ENCODE data around the gene DDX43.
"Not testable (repeated sequence)": the region's sequence is repeated elsewhere in the genome, so short reads cannot be mapped to it uniquely, and the experiment has no call there.

DDX43 gene

GRCh38 chr6:73391675-73392074 is 3.0 kb upstream of the DDX43 start:
- H3K36me3 ChIP-seq (ENCODE audit: insufficient read depth, low read length): no peaks in the 10 kb centered on the region
- no peaks in the 10 kb centered on the region for H3K79me2 ChIP-seq (ENCODE audit: insufficient read depth, low read length)
- H3K4me3 ChIP-seq (ENCODE audit: low read length, poor library complexity, severe bottlenecking): no peak overlapping the region
- H3K9me3 ChIP-seq (ENCODE audit: insufficient read depth, low read depth, low read length): no peaks in the 10 kb centered on the region
- no peaks in the 10 kb centered on the region for H3K4me1 ChIP-seq (ENCODE audit: insufficient read depth, low read length, poor library complexity, severe bottlenecking)
- no peak overlapping the region for H3K9ac ChIP-seq (ENCODE audit: low read depth, low read length, poor library complexity, severe bottlenecking)
- H3K9me2 ChIP-seq (replicated peaks; ENCODE audit: low read depth, low read length): no peaks in the 10 kb centered on the region
- H2AFZ ChIP-seq (ENCODE audit: low read length): no peak overlapping the region
- no peak for TF ChIP-seq EZH2phosphoT487 (IDR thresholded peaks at IDR 0.05; ENCODE audit: borderline replicate concordance)
- no peak for TF ChIP-seq CTCF (conservative IDR thresholded peaks at IDR 0.05; ENCODE audit: low read length)
- no peaks in the 10 kb centered on the region for H3F3A ChIP-seq (ENCODE audit: low read depth)
- no peaks in the 10 kb centered on the region for H4K20me1 ChIP-seq (ENCODE audit: insufficient read depth, low read length, poor library complexity, severe bottlenecking)
- no peaks in the 10 kb centered on the region for H3K27me3 ChIP-seq (ENCODE audit: insufficient read depth, low read length, poor library complexity, severe bottlenecking)
- no peak overlapping the region for H3K4me2 ChIP-seq (ENCODE audit: low read depth, low read length, poor library complexity, severe bottlenecking)

- H3K9me2 ChIP-seq (replicated peaks; ENCODE audit: low read depth, low read length); H3K27me3 ChIP-seq (ENCODE audit: insufficient read depth, low read length, poor library complexity, severe bottlenecking); H3K79me2 ChIP-seq (ENCODE audit: insufficient read depth, low read length); H3K4me2 ChIP-seq (ENCODE audit: low read depth, low read length, poor library complexity, severe bottlenecking); H4K20me1 ChIP-seq (ENCODE audit: insufficient read depth, low read length, poor library complexity, severe bottlenecking); H3K4me1 ChIP-seq (ENCODE audit: insufficient read depth, low read length, poor library complexity, severe bottlenecking); H3K9me3 ChIP-seq (ENCODE audit: insufficient read depth, low read depth, low read length); H3K36me3 ChIP-seq (ENCODE audit: insufficient read depth, low read length); H3K4me3 ChIP-seq (ENCODE audit: low read length, poor library complexity, severe bottlenecking); H2AFZ ChIP-seq (ENCODE audit: low read length); H3K9ac ChIP-seq (ENCODE audit: low read depth, low read length, poor library complexity, severe bottlenecking); H3F3A ChIP-seq (ENCODE audit: low read depth): not testable (repeated sequence)
These were observed 2.4 kb upstream of the DDX43 start for GRCh38 chr6:73392188-73392587.

DNA sequence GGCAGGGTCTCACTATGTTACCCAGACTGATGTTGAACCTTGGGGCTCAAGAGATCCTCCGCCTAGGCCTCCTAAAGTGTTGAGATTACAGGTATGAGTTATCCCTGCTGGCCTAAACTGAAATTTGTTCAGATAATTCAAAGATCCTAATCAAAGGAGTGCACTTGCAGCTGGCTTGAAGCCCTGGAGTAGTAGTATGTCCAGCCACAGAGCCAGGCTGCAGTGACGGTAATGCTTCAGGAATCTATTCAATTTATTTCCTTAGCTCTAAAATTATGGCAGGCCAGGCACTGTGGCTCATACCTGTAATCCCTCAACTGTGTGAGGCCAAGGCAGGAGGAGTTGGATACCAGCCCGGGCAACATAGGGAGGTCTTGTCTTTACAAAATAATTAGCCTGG is 1.4 kb upstream of the DDX43 start:
- H2AFZ ChIP-seq (ENCODE audit: low read length): no peak overlapping the region
- no peaks in the 10 kb centered on the region for H3K79me2 ChIP-seq (ENCODE audit: insufficient read depth, low read length)
- H3K4me1 ChIP-seq (ENCODE audit: insufficient read depth, low read length, poor library complexity, severe bottlenecking): no peaks in the 10 kb centered on the region
- no peak for TF ChIP-seq CTCF (conservative IDR thresholded peaks at IDR 0.05; ENCODE audit: low read length)
- H3K36me3 ChIP-seq (ENCODE audit: insufficient read depth, low read length): no peaks in the 10 kb centered on the region
- no peaks in the 10 kb centered on the region for H4K20me1 ChIP-seq (ENCODE audit: insufficient read depth, low read length, poor library complexity, severe bottlenecking)
- no peaks in the 10 kb centered on the region for H3F3A ChIP-seq (ENCODE audit: low read depth)
- H3K4me2 ChIP-seq (ENCODE audit: low read depth, low read length, poor library complexity, severe bottlenecking): no peak overlapping the region
- H3K9ac ChIP-seq (ENCODE audit: low read depth, low read length, poor library complexity, severe bottlenecking): no peak overlapping the region
- H3K4me3 ChIP-seq (ENCODE audit: low read length, poor library complexity, severe bottlenecking): no peak overlapping the region
- no peaks in the 10 kb centered on the region for H3K9me2 ChIP-seq (replicated peaks; ENCODE audit: low read depth, low read length)
- no peaks in the 10 kb centered on the region for H3K27me3 ChIP-seq (ENCODE audit: insufficient read depth, low read length, poor library complexity, severe bottlenecking)
- H3K9me3 ChIP-seq (ENCODE audit: insufficient read depth, low read depth, low read length): no peaks in the 10 kb centered on the region

DNA sequence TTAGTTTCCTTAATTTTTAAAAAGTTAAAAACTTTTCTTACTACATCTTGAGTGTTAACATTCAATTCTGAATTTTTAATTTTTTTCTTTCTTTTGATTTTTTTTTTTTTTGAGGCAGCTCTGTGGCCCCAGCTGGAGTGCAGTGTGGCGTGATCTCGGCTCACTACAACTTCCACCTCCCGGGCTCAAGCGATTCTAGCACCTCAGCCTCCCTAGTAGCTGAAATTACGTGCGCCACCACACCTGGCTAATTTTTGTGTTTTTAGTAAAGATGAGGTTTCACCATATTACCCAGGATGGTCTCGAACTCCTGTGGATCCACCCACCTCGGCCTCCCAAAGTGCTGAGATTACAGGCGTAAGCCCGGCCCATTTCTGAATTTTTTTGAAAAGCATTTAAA is 1.2 kb downstream of the DDX43 start:
- Histone ChIP-seq H3K4me2 (ENCODE audit: low read depth, low read length, poor library complexity, severe bottlenecking) (no peak overlapping the region), H3K9me3 (ENCODE audit: insufficient read depth, low read depth, low read length) (no peaks in the 10 kb centered on the region), H3K4me1 (ENCODE audit: insufficient read depth, low read length, poor library complexity, severe bottlenecking) (no peaks in the 10 kb centered on the region), H3K36me3 (ENCODE audit: insufficient read depth, low read length) (no peaks in the 10 kb centered on the region), H3F3A (ENCODE audit: low read depth) (no peaks in the 10 kb centered on the region), H3K79me2 (ENCODE audit: insufficient read depth, low read length) (no peaks in the 10 kb centered on the region), H3K9me2 (replicated peaks; ENCODE audit: low read depth, low read length) (no peaks in the 10 kb centered on the region), H3K9ac (ENCODE audit: low read depth, low read length, poor library complexity, severe bottlenecking) (no peak overlapping the region), H2AFZ (ENCODE audit: low read length) (no peak overlapping the region), H3K27me3 (ENCODE audit: insufficient read depth, low read length, poor library complexity, severe bottlenecking) (no peaks in the 10 kb centered on the region), H4K20me1 (ENCODE audit: insufficient read depth, low read length, poor library complexity, severe bottlenecking) (no peaks in the 10 kb centered on the region), H3K4me3 (ENCODE audit: low read length, poor library complexity, severe bottlenecking) (no peak overlapping the region)
- TF ChIP-seq CTCF (conservative IDR thresholded peaks at IDR 0.05; ENCODE audit: low read length) (no peak), EZH2phosphoT487 (IDR thresholded peaks at IDR 0.05; ENCODE audit: borderline replicate concordance) (no peak)

All from Loucy (cell line).